Heart right ventricle (tissue), 16 donors: Measurements from ENCODE around the gene UBE2O. TPM values are rescaled to one million over a fixed set of nuclear protein-coding genes. Genes with fewer than 3 reads are reported as not detected.

Experiments used
- ATAC-seq, 8 donors: fragments of 200-7000 bp; cut with Tn5 transposase; one replicate each; pipeline ENCODE4 v1.9.1; 2020; ENCODE audit warnings: mild to moderate bottlenecking in 8 of 8, moderate library complexity in 8 of 8, moderate number of reproducible peaks in 1 of 8
- DNase-seq, 2 donors: peaks; one replicate each; pipeline ENCODE4 v3.0.0-alpha.2; 2020
- H3K27ac ChIP-seq, 10 donors: fragments of 200-600 bp; sonication (generic) in 2 of 10; one replicate each; pipeline versions ENCODE4 v1.5.0 to v1.8.0; 2020 to 2022; ENCODE audit warnings: mild to moderate bottlenecking in 3 of 10
- H3K27me3 ChIP-seq, 7 donors: fragments of 200-600 bp; one replicate each; pipeline ENCODE4 v1.8.0; 2021 to 2022; ENCODE audit warnings: mild to moderate bottlenecking in 2 of 7
- H3K36me3 ChIP-seq, 9 donors: fragments of 200-600 bp; sonication (generic) in 1 of 9; one replicate each; pipeline versions ENCODE4 v1.5.0 to v1.8.0; 2020 to 2022; ENCODE audit warnings: mild to moderate bottlenecking in 2 of 9
- H3K4me1 ChIP-seq, 9 donors: fragments of 200-600 bp; sonication (generic) in 1 of 9; one replicate each; pipeline versions ENCODE4 v1.5.0 to v1.8.0; 2020 to 2022; ENCODE audit warnings: mild to moderate bottlenecking in 4 of 9
- H3K4me3 ChIP-seq, 10 donors: fragments of 200-600 bp; sonication (generic) in 2 of 10; one replicate each; pipeline versions ENCODE4 v1.5.0 to v1.8.0; 2020 to 2022; ENCODE audit warnings: mild to moderate bottlenecking in 7 of 10, moderate library complexity in 2 of 10
- H3K9me3 ChIP-seq, 11 donors: fragments of 200-600 bp in 10 of 11; sonication (generic) in 2 of 11; one replicate each; pipeline versions ENCODE4 v1.5.0 to v1.8.0; 2013 to 2022; ENCODE audit warnings: mild to moderate bottlenecking in 2 of 11, control low read depth in 1 of 11, moderate library complexity in 1 of 11
- WGBS, 2 donors: extraction: QIAGEN DNeasy Blood & Tissue Kit; methylation state at CpG; one replicate each; pipeline ENCODE4 v1.1.7; 2013; ENCODE audit warnings: inconsistent platforms in 1 of 2; 5-methylcytosine and 5-hydroxymethylcytosine counted together
- intact Hi-C, 10 donors: fragments of 100-400 bp; cut with DNase I; formaldehyde crosslinking; loops; one replicate each; pipeline versions ENCODE4 v1.11.1 to v1.14.2; 2022
- polyA plus RNA-seq, 2 donors: library from polyadenylated mRNA; stranded (reverse); fragments of 200-250 nt; gene quantifications; one replicate each; pipeline ENCODE4 v1.2.3, GENCODE V29; 2013
- total RNA-seq, 10 donors: library from RNA; stranded (reverse); fragmentation: NEBNext Ultra II Directional in 3 of 10; extraction: Animal tissue kit (Norgen Biotek cat#: 25700) in 3 of 10; gene quantifications; one replicate each; pipeline versions ENCODE4 v1.2.1 to v1.2.4, GENCODE V29; 2021 to 2023
- TF ChIP-seq, protein P1 (sequence below), 9 donors: fragments of 200-600 bp; sonication (generic) in 2 of 9; IDR thresholded peaks; one replicate each; pipeline versions ENCODE4 v1.5.0 to v1.8.0; 2021 to 2022; ENCODE audit warnings: antibody characterized with exemption in 9 of 9, mild to moderate bottlenecking in 5 of 9, moderate library complexity in 1 of 9
- donor health status: Arrhythmogenic right ventricular cardiomyopathy.
- donor health status: ischemic (EF 13 %, LVEDD 7.1; RV severe dilation, severe dysfunction).
- donor health status: healthy with polysubstance abuse.
- donor health status: DM: no; HTN: yes; CAD: no.
- donor health status: DM: no; HTN: no; CAD: no.
- donor health status: ischemic (EF 25% LVEDD 6.9; RV normal size, moderate dysfunction).
- donor health status: ischemic (EF 25% LVEDD 5.7; RV mildly dilated, moderate dysfunction).
- donor health status: healthy.
- donor health status: DM: yes; HTN: yes; CAD: no.
- donor health status: Ischemic cardiomyopathy.
- donor health status: ischemic (EF 35%, LVEDD 5.7; RV mildly dilated, moderate dysfunction).
- donor health status: nonischemic (EF 11% LVEDD 7.7; RV severe dilation, severe dysfunction).
- donor health status: DM: yes; HTN: yes; CAD: no.
- donor health status: PGD.
- donor health status: ischemic (EF 29% LVEDD 5.4; RV normal size, mild dysfunction).
- donor health status: nonischemic (EF 23%, LVEDD 6.1; RV moderate dilation, normal function).

The UBE2O gene
- total and polyA plus RNA-seq, 12 donors: 9.1 to 39.0 (median 34.3) TPM

DNA sequence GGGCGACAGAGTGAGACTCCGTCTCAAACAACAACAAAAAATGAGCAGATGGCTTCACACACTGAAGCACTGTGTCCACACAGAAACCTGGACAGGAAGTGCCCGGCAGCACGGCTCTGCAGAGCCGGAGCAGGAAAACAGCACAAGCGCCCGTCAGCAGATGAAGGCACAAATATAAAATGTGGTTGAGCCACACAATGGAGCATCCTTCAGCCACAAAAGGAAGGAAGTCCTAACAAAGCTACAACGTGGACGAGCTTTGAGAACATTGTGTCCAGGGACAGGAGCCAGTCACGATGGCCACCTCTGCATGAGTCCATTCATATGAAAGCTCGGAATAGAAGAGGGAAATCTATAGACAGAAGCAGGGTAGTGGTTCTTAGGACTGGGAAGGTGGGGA is 32.6 kb upstream of the UBE2O start:
- peaks cover 0 to 62% (median 7%) of the 10 kb centered on the region in 9 donors for H3K4me1 ChIP-seq
- no peak overlapping the region for H3K4me3 ChIP-seq
- no peaks in the 10 kb centered on the region for H3K9me3 ChIP-seq
- DNase-seq (no peak), ATAC-seq (peak; percentile 19 to 89 (median 64))
- WGBS, 2 donors: 29 to 54% methylated on average over 11 of the region's 11 CpGs
- H3K27ac ChIP-seq: peak overlapping the region in 6 of 10 donors; percentile 21 to 76 (median 46)
- H3K36me3 ChIP-seq: peaks cover 0 to 16% (median 0%) of the 10 kb centered on the region in 9 donors
- no peaks in the 10 kb centered on the region for H3K27me3 ChIP-seq
- TF ChIP-seq, protein P1, sequence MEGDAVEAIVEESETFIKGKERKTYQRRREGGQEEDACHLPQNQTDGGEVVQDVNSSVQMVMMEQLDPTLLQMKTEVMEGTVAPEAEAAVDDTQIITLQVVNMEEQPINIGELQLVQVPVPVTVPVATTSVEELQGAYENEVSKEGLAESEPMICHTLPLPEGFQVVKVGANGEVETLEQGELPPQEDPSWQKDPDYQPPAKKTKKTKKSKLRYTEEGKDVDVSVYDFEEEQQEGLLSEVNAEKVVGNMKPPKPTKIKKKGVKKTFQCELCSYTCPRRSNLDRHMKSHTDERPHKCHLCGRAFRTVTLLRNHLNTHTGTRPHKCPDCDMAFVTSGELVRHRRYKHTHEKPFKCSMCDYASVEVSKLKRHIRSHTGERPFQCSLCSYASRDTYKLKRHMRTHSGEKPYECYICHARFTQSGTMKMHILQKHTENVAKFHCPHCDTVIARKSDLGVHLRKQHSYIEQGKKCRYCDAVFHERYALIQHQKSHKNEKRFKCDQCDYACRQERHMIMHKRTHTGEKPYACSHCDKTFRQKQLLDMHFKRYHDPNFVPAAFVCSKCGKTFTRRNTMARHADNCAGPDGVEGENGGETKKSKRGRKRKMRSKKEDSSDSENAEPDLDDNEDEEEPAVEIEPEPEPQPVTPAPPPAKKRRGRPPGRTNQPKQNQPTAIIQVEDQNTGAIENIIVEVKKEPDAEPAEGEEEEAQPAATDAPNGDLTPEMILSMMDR (IDR thresholded peaks at IDR 0.05): no peak
- intact Hi-C loops: loop anchor here in 1 of 10 donors (2.0 kb wide), 1 partner anchor 13 kb away; no protein-coding TSS in a partner anchor

DNA sequence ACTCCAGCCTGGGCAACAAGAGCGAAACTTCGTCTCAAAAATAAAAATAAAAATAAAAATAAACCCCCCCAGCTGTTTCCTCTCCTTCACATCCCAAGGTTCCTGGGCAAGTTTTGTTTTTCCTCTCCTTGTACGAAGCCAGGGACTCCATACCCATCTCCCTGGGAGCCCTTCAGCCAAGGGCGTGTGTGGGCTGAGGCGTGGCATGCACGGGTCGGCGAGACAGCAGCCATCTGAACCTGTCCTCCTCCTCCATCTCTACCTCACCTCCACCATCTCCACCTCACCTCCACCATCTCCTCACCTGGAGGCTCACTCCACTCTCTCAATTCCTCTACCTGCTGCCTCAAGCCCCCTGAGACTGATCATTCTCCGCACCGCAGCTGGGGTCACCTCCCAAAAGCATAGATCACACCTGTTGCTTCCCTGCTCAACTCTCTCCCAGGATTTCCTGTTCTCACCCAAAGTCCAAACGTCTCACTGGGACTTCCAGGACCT is 31.3 kb upstream of the UBE2O start:
- H3K4me3 ChIP-seq: no peak overlapping the region
- 88 to 92% methylated on average over 11 of the region's 11 CpGs for WGBS, 2 donors
- DNase-seq (no peak), ATAC-seq (no peak)
- H3K27me3 ChIP-seq: no peaks in the 10 kb centered on the region
- peaks cover 0 to 55% (median 7%) of the 10 kb centered on the region in 9 donors for H3K4me1 ChIP-seq
- peaks cover 0 to 27% (median 0%) of the 10 kb centered on the region in 9 donors for H3K36me3 ChIP-seq
- no peaks in the 10 kb centered on the region for H3K9me3 ChIP-seq
- H3K27ac ChIP-seq: peak overlapping the region in 2 of 10 donors; percentile 45 to 76
- intact Hi-C loops: loop anchor here in 1 of 10 donors (2.0 kb wide), 1 partner anchor 15 kb away; no protein-coding TSS in a partner anchor
- TF ChIP-seq, protein P1 (IDR thresholded peaks at IDR 0.05): no peak

DNA sequence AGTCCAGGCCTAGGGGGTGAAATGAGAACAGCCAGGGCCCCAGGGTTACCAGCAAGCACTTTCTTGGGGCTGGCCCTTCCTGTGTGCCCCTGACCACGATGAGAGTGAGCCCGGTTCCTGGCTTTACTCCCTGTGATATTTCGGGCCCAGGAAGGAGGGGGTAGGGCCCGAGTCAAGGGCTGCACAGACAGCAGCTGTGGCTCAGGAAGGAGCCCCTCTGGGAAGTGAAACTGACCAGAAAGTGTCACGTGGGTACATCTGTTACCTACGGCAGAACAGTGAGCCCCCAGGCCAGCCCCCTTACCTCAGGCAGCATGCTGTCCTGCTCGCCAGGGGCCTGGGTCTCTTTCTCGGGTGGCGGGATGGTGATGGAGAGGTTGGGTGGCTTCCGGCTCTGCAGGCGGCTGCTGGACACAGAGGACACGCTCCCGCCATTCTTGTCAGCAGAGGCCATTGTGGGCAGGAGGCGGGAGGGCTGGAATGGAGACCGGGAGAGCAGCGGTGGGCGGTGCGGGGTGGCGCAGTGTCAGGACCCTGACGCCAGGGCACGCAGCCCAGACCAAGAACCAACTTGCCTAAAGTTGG is 28.2 kb upstream of the UBE2O start:
- TF ChIP-seq, protein P1 (IDR thresholded peaks at IDR 0.05): no peak
- no peak overlapping the region for H3K4me3 ChIP-seq
- no peaks in the 10 kb centered on the region for H3K27me3 ChIP-seq
- ATAC-seq (peak in 7 of 8 donors; percentile 36 to 64 (median 53)), DNase-seq (no peak)
- intact Hi-C loops: no loop called here
- no peaks in the 10 kb centered on the region for H3K9me3 ChIP-seq
- peaks cover 0 to 44% (median 6%) of the 10 kb centered on the region in 9 donors for H3K4me1 ChIP-seq
- 80% methylated on average over 21 of the region's 21 CpGs for WGBS, 2 donors
- H3K36me3 ChIP-seq: peaks cover 0 to 41% (median 0%) of the 10 kb centered on the region in 9 donors
- peak overlapping the region in 4 of 10 donors; percentile 8 to 71 (median 29) for H3K27ac ChIP-seq

DNA sequence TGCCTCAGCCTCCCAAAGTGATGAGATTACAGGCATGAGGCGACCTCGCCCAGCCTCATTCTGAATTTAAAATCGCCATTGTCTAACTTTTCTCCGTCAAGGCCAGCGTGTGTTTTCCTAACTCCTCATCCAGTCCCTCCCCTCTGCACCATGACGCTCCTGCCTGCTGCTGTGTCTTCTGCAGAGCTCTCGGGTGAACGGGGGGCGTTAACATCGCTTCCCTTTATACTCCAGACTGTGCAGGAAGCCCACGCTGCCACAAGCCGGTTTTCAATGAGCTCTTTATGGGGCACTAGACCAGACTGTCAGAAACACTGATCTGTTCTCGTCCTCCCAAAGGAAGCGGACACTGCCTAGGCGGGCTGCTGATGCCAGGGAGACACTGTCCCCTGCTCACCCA is 27.7 kb upstream of the UBE2O start:
- intact Hi-C loops: no loop called here
- whole genome bisulfite sequencing, 2 donors: 65% methylated on average over 15 of the region's 15 CpGs
- Histone ChIP-seq H3K4me3 (no peak overlapping the region), H3K9me3 (no peaks in the 10 kb centered on the region), H3K27ac (peak overlapping the region in 4 of 10 donors; percentile 8 to 71 (median 29)), H3K36me3 (peaks cover 0 to 46% (median 0%) of the 10 kb centered on the region in 9 donors), H3K27me3 (no peaks in the 10 kb centered on the region), H3K4me1 (peaks cover 0 to 39% (median 5%) of the 10 kb centered on the region in 9 donors)
- TF ChIP-seq, protein P1 (IDR thresholded peaks at IDR 0.05): no peak
- ATAC-seq: peak in 3 of 8 donors; percentile 10 to 22 (median 11)
- DNase-seq: no peak
